ENCODE data around the gene HSD3B7.

DNA sequence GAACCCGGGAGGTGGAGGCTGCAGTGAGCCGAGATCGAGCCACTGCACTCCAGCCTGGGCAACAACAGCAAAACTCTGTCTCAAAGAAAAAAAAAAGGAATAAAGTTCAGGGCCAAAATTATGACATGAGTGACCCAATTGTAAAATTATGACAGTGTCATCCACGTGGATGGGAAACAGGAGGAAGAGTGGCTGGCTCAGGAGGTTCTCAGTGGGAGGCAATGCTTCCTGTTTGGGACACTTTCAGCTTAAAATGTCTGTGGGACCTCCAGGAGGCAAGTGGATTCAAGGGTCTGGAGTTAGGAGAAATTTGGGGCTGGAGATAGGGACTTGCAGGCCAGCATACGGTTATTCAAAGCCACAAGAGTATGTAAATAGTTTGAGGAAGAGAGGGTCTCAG, 40.3 kb downstream of the HSD3B7 start:
- TF ChIP-seq, protein P1, sequence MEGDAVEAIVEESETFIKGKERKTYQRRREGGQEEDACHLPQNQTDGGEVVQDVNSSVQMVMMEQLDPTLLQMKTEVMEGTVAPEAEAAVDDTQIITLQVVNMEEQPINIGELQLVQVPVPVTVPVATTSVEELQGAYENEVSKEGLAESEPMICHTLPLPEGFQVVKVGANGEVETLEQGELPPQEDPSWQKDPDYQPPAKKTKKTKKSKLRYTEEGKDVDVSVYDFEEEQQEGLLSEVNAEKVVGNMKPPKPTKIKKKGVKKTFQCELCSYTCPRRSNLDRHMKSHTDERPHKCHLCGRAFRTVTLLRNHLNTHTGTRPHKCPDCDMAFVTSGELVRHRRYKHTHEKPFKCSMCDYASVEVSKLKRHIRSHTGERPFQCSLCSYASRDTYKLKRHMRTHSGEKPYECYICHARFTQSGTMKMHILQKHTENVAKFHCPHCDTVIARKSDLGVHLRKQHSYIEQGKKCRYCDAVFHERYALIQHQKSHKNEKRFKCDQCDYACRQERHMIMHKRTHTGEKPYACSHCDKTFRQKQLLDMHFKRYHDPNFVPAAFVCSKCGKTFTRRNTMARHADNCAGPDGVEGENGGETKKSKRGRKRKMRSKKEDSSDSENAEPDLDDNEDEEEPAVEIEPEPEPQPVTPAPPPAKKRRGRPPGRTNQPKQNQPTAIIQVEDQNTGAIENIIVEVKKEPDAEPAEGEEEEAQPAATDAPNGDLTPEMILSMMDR (IDR thresholded peaks at IDR 0.05) = no peak
- no peak for TF ChIP-seq POLR2A (IDR thresholded peaks at IDR 0.05)

Measured in adrenal gland (tissue), 5 donors.